WI38 (cell line): ENCODE measurements around the gene PNPLA8.

Source experiments
- H3K4me3 ChIP-seq: 2 replicates; pipeline ENCODE4 v1.5.1; 2011; ENCODE audit warnings: low read depth, mild to moderate bottlenecking, control low read depth, low read length
- CTCF ChIP-seq: IDR thresholded peaks from 2 replicates; pipeline ENCODE4 v1.5.1; 2012; ENCODE audit warnings: low read depth, mild to moderate bottlenecking, control low read depth, low read length

Gene PNPLA8

GRCh38 chr7:108456845-108457540 is 68.9 kb downstream of the PNPLA8 start:
- no peak overlapping the region for H3K4me3 ChIP-seq

GRCh38 chr7:108455998-108456677 is 69.8 kb downstream of the PNPLA8 start, which contains the start of gene NRCAM:
Gene NRCAM, minus strand, starts transcription at chr7:108456436. Its CDS starts 216,372 bp downstream, at chr7:108240064.
- peak within 1 kb of the TSS; percentile 50 for H3K4me3 ChIP-seq
- no peak for TF ChIP-seq CTCF

More at GRCh38 chr7:108456845-108457540, 68.9 kb downstream of the PNPLA8 start:
- TF ChIP-seq CTCF, result no peak

- peak overlapping the region; percentile 50 for H3K4me3 ChIP-seq
- no peak for TF ChIP-seq CTCF
Measured at GRCh38 chr7:108455551-108455997, 70.4 kb downstream of the PNPLA8 start.

- no peak for TF ChIP-seq CTCF
- H3K4me3 ChIP-seq, result peak overlapping the region; percentile 50
Measured at GRCh38 chr7:108454674-108455550, 71.0 kb downstream of the PNPLA8 start.

- TF ChIP-seq CTCF, result no peak
- no peak overlapping the region for H3K4me3 ChIP-seq
Measured at GRCh38 chr7:108454317-108454673, 71.6 kb downstream of the PNPLA8 start.

- H3K4me3 ChIP-seq, result no peak overlapping the region
- no peak for TF ChIP-seq CTCF
Measured at GRCh38 chr7:108453320-108453719, 72.6 kb downstream of the PNPLA8 start.
